LNCAP (cell line): ENCODE results near the gene SRGAP3.

ENCODE experiments used
- CTCF ChIP-seq: fragments of 450-650 bp; IDR thresholded peaks from 2 replicates; pipeline ENCODE4 v1.5.1; 2017; ENCODE audit warnings: mild to moderate bottlenecking

SRGAP3 gene

DNA sequence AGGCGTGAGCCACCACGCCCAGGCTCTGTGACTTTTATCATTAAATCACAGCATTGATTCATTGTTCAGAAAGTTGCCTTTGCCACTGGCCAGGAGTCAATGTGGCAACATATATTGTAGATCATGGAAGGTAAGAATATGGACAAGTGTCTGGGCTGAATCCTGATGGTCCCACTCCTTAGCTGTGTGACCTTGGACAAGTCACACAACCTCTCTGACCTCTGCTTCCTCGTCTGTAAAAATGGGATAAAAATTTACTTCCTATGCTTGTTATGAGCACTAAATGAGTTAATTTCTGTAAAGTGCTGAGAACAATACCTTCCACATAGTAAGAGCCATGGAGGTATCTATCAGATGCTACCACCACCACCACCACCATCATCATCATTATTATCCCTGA is 182.7 kb downstream of the SRGAP3 start:
- no peak for TF ChIP-seq CTCF

DNA sequence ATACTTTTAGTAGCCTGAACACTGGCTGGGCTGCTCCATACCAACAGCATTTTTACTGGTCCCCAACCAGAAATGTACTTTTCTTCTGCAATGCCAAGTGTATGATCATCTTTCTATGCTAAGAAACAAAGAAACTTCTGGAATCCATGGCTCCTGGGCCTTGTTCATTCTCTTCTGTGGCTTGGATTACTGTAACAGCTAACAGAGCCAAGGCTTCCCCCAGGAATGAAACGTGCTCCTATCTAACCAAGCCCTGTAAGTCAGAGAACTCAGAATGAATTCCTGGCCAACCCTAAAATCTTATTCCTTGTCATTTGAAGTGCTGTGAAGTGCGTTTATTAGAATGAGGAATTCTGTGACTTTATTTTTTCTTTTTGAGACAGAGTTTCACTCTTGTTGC is 183.3 kb downstream of the SRGAP3 start:
- no peak for TF ChIP-seq CTCF

DNA sequence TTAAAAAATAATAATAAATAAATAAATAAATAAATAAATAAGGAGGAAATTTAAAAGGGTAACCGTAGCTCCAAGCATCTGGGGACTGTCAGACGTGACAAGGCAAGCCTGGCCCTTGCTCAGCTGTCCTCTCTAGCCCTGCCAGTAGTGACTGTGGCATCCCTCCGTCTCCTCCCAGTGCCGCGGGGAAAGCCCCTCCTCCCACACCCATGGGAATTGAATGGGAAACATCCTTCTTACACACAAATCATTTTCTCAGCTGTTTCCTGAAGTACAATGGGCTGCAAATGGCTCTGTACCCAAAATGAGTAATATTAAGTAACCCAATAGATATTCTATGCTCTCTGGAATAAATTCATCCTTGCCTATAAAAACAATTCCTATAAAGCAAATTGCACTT is 184.6 kb downstream of the SRGAP3 start:
- TF ChIP-seq CTCF: no peak

DNA sequence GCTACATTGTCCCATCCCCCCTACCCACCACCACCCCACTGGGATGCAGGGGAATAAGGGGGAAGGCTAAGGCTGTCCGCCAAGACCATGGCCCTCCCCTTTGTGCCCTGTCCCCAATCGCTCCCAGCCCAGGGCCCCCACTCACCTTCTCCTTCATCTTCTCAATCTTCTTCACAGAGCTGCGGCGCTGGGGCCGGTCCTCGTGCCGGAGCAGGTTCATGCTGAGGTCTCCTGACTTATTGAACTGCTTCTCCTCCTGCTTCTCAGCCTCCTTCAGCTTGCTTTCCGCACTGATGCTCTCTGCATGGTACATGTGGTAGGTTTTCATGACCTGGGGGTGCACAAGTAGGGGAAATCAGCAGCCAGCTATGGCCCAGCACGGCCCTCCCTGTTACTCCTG is 185.2 kb downstream of the SRGAP3 start:
- TF ChIP-seq CTCF: no peak

- no peak for TF ChIP-seq CTCF
These were observed 186.9 kb downstream of the SRGAP3 start for GRCh38 chr3:9062570-9062969.

- TF ChIP-seq CTCF: no peak
These were observed 187.8 kb downstream of the SRGAP3 start for GRCh38 chr3:9061634-9062033.

- TF ChIP-seq CTCF: no peak
These were observed 189.7 kb downstream of the SRGAP3 start for GRCh38 chr3:9059489-9060400.

- no peak for TF ChIP-seq CTCF
These were observed 192.9 kb downstream of the SRGAP3 start for GRCh38 chr3:9056581-9056980.
